Measurements from ENCODE around the gene MICU1. TPM values are rescaled to one million over a fixed set of nuclear protein-coding genes. Genes with fewer than 3 reads are reported as not detected.
A peak's percentile ranks its signal among the peaks of the same experiment; 100 is the strongest.

Gene MICU1
- polyA plus RNA-seq, 1 donor (not counting 4 experiments of a cell fraction or from before 2014, with no cell fraction given), result 19.4 TPM

- dilution Hi-C loops (cut with MboI; ENCODE audit: extremely low pct_ligation_motif_present, low sequenced_read_pairs), result no loop called here
- Histone ChIP-seq H3K9ac (ENCODE audit: control insufficient read depth, extremely low read depth, insufficient read depth, low read length) (peak overlapping the region; percentile 91), H4K20me1 (ENCODE audit: control insufficient read depth, extremely low read depth, insufficient read depth, low read length) (no peaks in the 10 kb centered on the region), H3K36me3 (ENCODE audit: control insufficient read depth in 2 of 2, extremely low read depth in 1 of 2, insufficient read depth in 2 of 2, low read length in 2 of 2) (no peaks in the 10 kb centered on the region), H3K27me3 (ENCODE audit: control insufficient read depth, extremely low read depth, insufficient read depth, low read length) (no peaks in the 10 kb centered on the region), H3K4me2 (ENCODE audit: control insufficient read depth, extremely low read depth, insufficient read depth, low read depth, low read length) (no peak overlapping the region), H3K4me3 (ENCODE audit: control insufficient read depth in 2 of 3, extremely low read depth in 1 of 3, insufficient read depth in 2 of 3, low read depth in 1 of 3, low read length in 3 of 3) (no peak overlapping the region), H3K27ac (ENCODE audit: control insufficient read depth, insufficient read depth, low read length) (peak overlapping the region; percentile 94), H3K9me1 (ENCODE audit: control insufficient read depth, extremely low read depth, insufficient read depth, low read length) (no peaks in the 10 kb centered on the region), H2AFZ (ENCODE audit: control insufficient read depth, low read length) (no peak overlapping the region), H3K79me2 (ENCODE audit: control insufficient read depth, insufficient read depth, low read length) (no peaks in the 10 kb centered on the region), H3K4me1 (ENCODE audit: control insufficient read depth, extremely low read depth, insufficient read depth, low read length) (peaks cover 52% of the 10 kb centered on the region), H3K9me3 (ENCODE audit: control insufficient read depth, low read depth, low read length) (no peaks in the 10 kb centered on the region)
- DNase-seq (ENCODE audit: low read depth, low spot score) (no peak), FAIRE-seq (no peak)
- no peak for TF ChIP-seq EZH2 (IDR thresholded peaks at IDR 0.05; ENCODE audit: low read length)
- TF ChIP-seq CTCF (optimal IDR thresholded peaks at IDR 0.05 in 1 of 3, IDR thresholded peaks at IDR 0.05 in 1 of 3, conservative IDR thresholded peaks at IDR 0.05 in 1 of 3; ENCODE audit: extremely low read depth in 1 of 3, insufficient read depth in 2 of 3, low read length in 3 of 3), result no peak
Measured at GRCh38 chr10:72323771-72324191, 302.1 kb downstream of the MICU1 start.

- Histone ChIP-seq H3K27ac (ENCODE audit: control insufficient read depth, insufficient read depth, low read length) (peak overlapping the region; percentile 94), H2AFZ (ENCODE audit: control insufficient read depth, low read length) (no peak overlapping the region), H3K4me2 (ENCODE audit: control insufficient read depth, extremely low read depth, insufficient read depth, low read depth, low read length) (peak overlapping the region; percentile 68), H3K27me3 (ENCODE audit: control insufficient read depth, extremely low read depth, insufficient read depth, low read length) (no peaks in the 10 kb centered on the region), H3K9ac (ENCODE audit: control insufficient read depth, extremely low read depth, insufficient read depth, low read length) (peak overlapping the region; percentile 91), H4K20me1 (ENCODE audit: control insufficient read depth, extremely low read depth, insufficient read depth, low read length) (no peaks in the 10 kb centered on the region), H3K79me2 (ENCODE audit: control insufficient read depth, insufficient read depth, low read length) (no peaks in the 10 kb centered on the region), H3K4me3 (ENCODE audit: control insufficient read depth in 2 of 3, extremely low read depth in 1 of 3, insufficient read depth in 2 of 3, low read depth in 1 of 3, low read length in 3 of 3) (peak overlapping the region in 1 of 3 experiments; percentile 19), H3K4me1 (ENCODE audit: control insufficient read depth, extremely low read depth, insufficient read depth, low read length) (peaks cover 50% of the 10 kb centered on the region), H3K36me3 (ENCODE audit: control insufficient read depth in 2 of 2, extremely low read depth in 1 of 2, insufficient read depth in 2 of 2, low read length in 2 of 2) (no peaks in the 10 kb centered on the region), H3K9me1 (ENCODE audit: control insufficient read depth, extremely low read depth, insufficient read depth, low read length) (no peaks in the 10 kb centered on the region), H3K9me3 (ENCODE audit: control insufficient read depth, low read depth, low read length) (no peaks in the 10 kb centered on the region)
- FAIRE-seq (no peak), DNase-seq (ENCODE audit: low read depth, low spot score) (no peak)
- dilution Hi-C loops (cut with MboI; ENCODE audit: extremely low pct_ligation_motif_present, low sequenced_read_pairs), result no loop called here
- TF ChIP-seq CTCF (optimal IDR thresholded peaks at IDR 0.05 in 1 of 3, IDR thresholded peaks at IDR 0.05 in 1 of 3, conservative IDR thresholded peaks at IDR 0.05 in 1 of 3; ENCODE audit: extremely low read depth in 1 of 3, insufficient read depth in 2 of 3, low read length in 3 of 3), result no peak
- TF ChIP-seq EZH2 (IDR thresholded peaks at IDR 0.05; ENCODE audit: low read length), result no peak
Measured at GRCh38 chr10:72323108-72323749, 302.6 kb downstream of the MICU1 start.

Data from keratinocyte (primary cell).